Fibroblast of lung (primary cell): ENCODE results near the gene PRCC.

ENCODE experiments used
- EZH2 ChIP-seq: IDR thresholded peaks from 2 replicates; pipeline ENCODE4 v1.5.1; 2012; ENCODE audit warnings: low read length, control low read depth, mild to moderate bottlenecking; ENCODE audit errors: missing control alignments
- TF ChIP-seq, protein P1 (sequence below), 2 donors: IDR thresholded peaks in 1 of 2; conservative IDR thresholded peaks in 1 of 2; 1 replicate in 1 of 2; 2 replicates in 1 of 2; pipeline ENCODE4 v1.5.1; 2011 to 2012; ENCODE audit warnings: low read length in 2 of 2, control low read depth in 1 of 2, inconsistent platforms in 1 of 2, low read depth in 1 of 2, mild to moderate bottlenecking in 1 of 2

DNA sequence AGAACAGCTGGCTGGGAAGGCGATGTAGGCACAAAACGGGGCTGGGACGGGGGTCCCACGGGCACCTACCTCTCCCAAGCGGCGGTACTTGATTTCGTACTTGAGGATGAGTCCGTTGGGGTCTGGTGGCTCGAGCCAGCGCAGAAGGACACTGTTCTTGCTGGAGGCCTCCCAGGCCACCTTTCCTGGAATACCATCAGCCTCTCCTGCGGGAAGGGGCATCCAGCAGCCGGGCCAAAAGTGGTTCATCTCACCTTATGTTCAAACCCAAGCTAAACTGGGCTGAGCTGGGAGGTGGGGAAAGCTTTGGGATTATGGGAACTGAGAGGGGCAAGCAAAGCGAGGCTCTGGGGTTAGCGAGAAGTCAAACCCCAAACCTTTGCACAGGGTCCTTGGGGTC is 77.3 kb downstream of the PRCC start:
- TF ChIP-seq, protein P1, sequence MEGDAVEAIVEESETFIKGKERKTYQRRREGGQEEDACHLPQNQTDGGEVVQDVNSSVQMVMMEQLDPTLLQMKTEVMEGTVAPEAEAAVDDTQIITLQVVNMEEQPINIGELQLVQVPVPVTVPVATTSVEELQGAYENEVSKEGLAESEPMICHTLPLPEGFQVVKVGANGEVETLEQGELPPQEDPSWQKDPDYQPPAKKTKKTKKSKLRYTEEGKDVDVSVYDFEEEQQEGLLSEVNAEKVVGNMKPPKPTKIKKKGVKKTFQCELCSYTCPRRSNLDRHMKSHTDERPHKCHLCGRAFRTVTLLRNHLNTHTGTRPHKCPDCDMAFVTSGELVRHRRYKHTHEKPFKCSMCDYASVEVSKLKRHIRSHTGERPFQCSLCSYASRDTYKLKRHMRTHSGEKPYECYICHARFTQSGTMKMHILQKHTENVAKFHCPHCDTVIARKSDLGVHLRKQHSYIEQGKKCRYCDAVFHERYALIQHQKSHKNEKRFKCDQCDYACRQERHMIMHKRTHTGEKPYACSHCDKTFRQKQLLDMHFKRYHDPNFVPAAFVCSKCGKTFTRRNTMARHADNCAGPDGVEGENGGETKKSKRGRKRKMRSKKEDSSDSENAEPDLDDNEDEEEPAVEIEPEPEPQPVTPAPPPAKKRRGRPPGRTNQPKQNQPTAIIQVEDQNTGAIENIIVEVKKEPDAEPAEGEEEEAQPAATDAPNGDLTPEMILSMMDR (conservative IDR thresholded peaks at IDR 0.05 in 1 of 2, IDR thresholded peaks at IDR 0.05 in 1 of 2; ENCODE audit: low read depth in 1 of 2, low read length in 2 of 2) = no peak
- TF ChIP-seq EZH2 = peak; percentile 42
